Measurements from ENCODE around the gene CISH.

Gene CISH

GRCh38 chr3:50571486-50571885, 40.1 kb downstream of the CISH start:
- no peak for DNase-seq (ENCODE audit: low read depth)
- in situ Hi-C loops (cut with HindIII; ENCODE audit: low sequenced_read_pairs) = loop anchor here (5.0 kb wide), 1 partner anchor 36 kb away; no protein-coding TSS in a partner anchor

GRCh38 chr3:50570508-50571279, 40.9 kb downstream of the CISH start:
- DNase-seq (ENCODE audit: low read depth) = no peak
- in situ Hi-C loops (cut with HindIII; ENCODE audit: low sequenced_read_pairs) = loop anchor here (5.0 kb wide), 1 partner anchor 37 kb away; no protein-coding TSS in a partner anchor
- no peak for TF ChIP-seq CTCF (IDR thresholded peaks at IDR 0.05; ENCODE audit: low read depth, low read length, missing control alignments)
- H3K4me3 ChIP-seq (ENCODE audit: low read depth, low read length) = peak overlapping the region; percentile 80

More at GRCh38 chr3:50571486-50571885, 40.1 kb downstream of the CISH start:
- TF ChIP-seq CTCF (IDR thresholded peaks at IDR 0.05; ENCODE audit: low read depth, low read length, missing control alignments) = no peak
- no peak overlapping the region for H3K4me3 ChIP-seq (ENCODE audit: low read depth, low read length)

GRCh38 chr3:50568947-50569749, 42.4 kb downstream of the CISH start, which contains the start of gene HEMK1:
Gene HEMK1, plus strand, starts transcription at chr3:50569522. Its CDS starts 1,583 bp downstream, at chr3:50571105.
- in situ Hi-C loops (cut with HindIII; ENCODE audit: low sequenced_read_pairs) = no loop called here

GRCh38 chr3:50567386-50568167, 44.0 kb downstream of the CISH start, which contains the start of gene C3orf18:
Gene C3orf18, minus strand, starts transcription at chr3:50567747. Its CDS starts 2,048 bp downstream, at chr3:50565699.
- no peak for TF ChIP-seq CTCF (IDR thresholded peaks at IDR 0.05; ENCODE audit: low read depth, low read length, missing control alignments)
- in situ Hi-C loops (cut with HindIII; ENCODE audit: low sequenced_read_pairs) = no loop called here
- DNase-seq (ENCODE audit: low read depth) = peak; percentile 55
- H3K4me3 ChIP-seq (ENCODE audit: low read depth, low read length) = peak within 1 kb of the TSS; percentile 80

More at GRCh38 chr3:50568947-50569749, 42.4 kb downstream of the CISH start, which contains the start of gene HEMK1:
- peak within 1 kb of the TSS; percentile 80 for H3K4me3 ChIP-seq (ENCODE audit: low read depth, low read length)
- peak; percentile 81 for DNase-seq (ENCODE audit: low read depth)
- TF ChIP-seq CTCF (IDR thresholded peaks at IDR 0.05; ENCODE audit: low read depth, low read length, missing control alignments) = no peak

GRCh38 chr3:50567011-50567385, 44.6 kb downstream of the CISH start:
- peak overlapping the region; percentile 53 for H3K4me3 ChIP-seq (ENCODE audit: low read depth, low read length)
- in situ Hi-C loops (cut with HindIII; ENCODE audit: low sequenced_read_pairs) = no loop called here
- no peak for DNase-seq (ENCODE audit: low read depth)
- TF ChIP-seq CTCF (IDR thresholded peaks at IDR 0.05; ENCODE audit: low read depth, low read length, missing control alignments) = no peak

- in situ Hi-C loops (cut with HindIII; ENCODE audit: low sequenced_read_pairs) = no loop called here
- no peak for DNase-seq (ENCODE audit: low read depth)
- TF ChIP-seq CTCF (IDR thresholded peaks at IDR 0.05; ENCODE audit: low read depth, low read length, missing control alignments) = no peak
- H3K4me3 ChIP-seq (ENCODE audit: low read depth, low read length) = no peak overlapping the region
Measured at GRCh38 chr3:50564321-50564720, 47.3 kb downstream of the CISH start.
